Measurements from ENCODE around the gene PSORS1C2. TPM values are rescaled to one million over a fixed set of nuclear protein-coding genes. Genes with fewer than 3 reads are reported as not detected.

Gene PSORS1C2
- total and polyA plus RNA-seq, 2 donors (not counting 1 experiment from before 2014, with no cell fraction given) = not detected

- no peak overlapping the region for H3K4me3 ChIP-seq (replicated peaks in 1 of 4; ENCODE audit: control extremely low read depth in 1 of 4, insufficient read depth in 1 of 4, low read depth in 3 of 4, low read length in 4 of 4)
- no peaks in the 10 kb centered on the region for H4K20me1 ChIP-seq (ENCODE audit: control insufficient read depth, extremely low read depth, insufficient read depth, low read length)
- H3K27ac ChIP-seq (ENCODE audit: insufficient read depth, low read length) = no peak overlapping the region
- H3K79me2 ChIP-seq (ENCODE audit: control insufficient read depth, insufficient read depth, low read length) = no peaks in the 10 kb centered on the region
- peak overlapping the region; percentile 24 for H2AFZ ChIP-seq (ENCODE audit: low read length)
- H3K9me3 ChIP-seq (ENCODE audit: control insufficient read depth, insufficient read depth, low read depth, low read length) = no peaks in the 10 kb centered on the region
- H3K4me2 ChIP-seq (ENCODE audit: extremely low read depth, insufficient read depth, low read length) = no peak overlapping the region
- no peak overlapping the region for H3K9ac ChIP-seq (ENCODE audit: insufficient read depth, low read length)
- DNase-seq (ENCODE audit: low read depth in 2 of 2) = no peak
- H3K27me3 ChIP-seq (ENCODE audit: control insufficient read depth, insufficient read depth, low read length) = no peaks in the 10 kb centered on the region
- no peaks in the 10 kb centered on the region for H3K36me3 ChIP-seq (ENCODE audit: control insufficient read depth, insufficient read depth, low read length)
- H3K4me1 ChIP-seq (ENCODE audit: control insufficient read depth, extremely low read depth, insufficient read depth, low read length) = peaks cover 11% of the 10 kb centered on the region
- TF ChIP-seq CTCF (conservative IDR thresholded peaks at IDR 0.05 in 1 of 2, IDR thresholded peaks at IDR 0.05 in 1 of 2; ENCODE audit: low read depth in 1 of 2, low read length in 2 of 2) (no peak), EZH2 (IDR thresholded peaks at IDR 0.05; ENCODE audit: low read length, missing control alignments) (no peak)
Observed at GRCh38 chr6:31179042-31179386, 40.1 kb upstream of the PSORS1C2 start.

- Histone ChIP-seq H4K20me1 (ENCODE audit: control insufficient read depth, extremely low read depth, insufficient read depth, low read length) (no peaks in the 10 kb centered on the region), H3K9me3 (ENCODE audit: control insufficient read depth, insufficient read depth, low read depth, low read length) (no peaks in the 10 kb centered on the region), H3K9ac (ENCODE audit: insufficient read depth, low read length) (no peak overlapping the region), H3K36me3 (ENCODE audit: control insufficient read depth, insufficient read depth, low read length) (no peaks in the 10 kb centered on the region), H3K4me3 (replicated peaks in 1 of 4; ENCODE audit: control extremely low read depth in 1 of 4, insufficient read depth in 1 of 4, low read depth in 3 of 4, low read length in 4 of 4) (no peak overlapping the region), H3K4me2 (ENCODE audit: extremely low read depth, insufficient read depth, low read length) (no peak overlapping the region), H3K79me2 (ENCODE audit: control insufficient read depth, insufficient read depth, low read length) (no peaks in the 10 kb centered on the region), H3K27ac (ENCODE audit: insufficient read depth, low read length) (no peak overlapping the region), H3K27me3 (ENCODE audit: control insufficient read depth, insufficient read depth, low read length) (no peaks in the 10 kb centered on the region), H3K4me1 (ENCODE audit: control insufficient read depth, extremely low read depth, insufficient read depth, low read length) (peaks cover 11% of the 10 kb centered on the region), H2AFZ (ENCODE audit: low read length) (peak overlapping the region; percentile 24)
- no peak for DNase-seq (ENCODE audit: low read depth in 2 of 2)
- TF ChIP-seq CTCF (conservative IDR thresholded peaks at IDR 0.05 in 1 of 2, IDR thresholded peaks at IDR 0.05 in 1 of 2; ENCODE audit: low read depth in 1 of 2, low read length in 2 of 2) = no peak
- no peak for TF ChIP-seq EZH2 (IDR thresholded peaks at IDR 0.05; ENCODE audit: low read length, missing control alignments)
Observed at GRCh38 chr6:31178143-31179041, 39.5 kb upstream of the PSORS1C2 start.

GRCh38 chr6:31175971-31176370, 37.1 kb upstream of the PSORS1C2 start:
- no peaks in the 10 kb centered on the region for H3K36me3 ChIP-seq (ENCODE audit: control insufficient read depth, insufficient read depth, low read length)
- no peaks in the 10 kb centered on the region for H3K27me3 ChIP-seq (ENCODE audit: control insufficient read depth, insufficient read depth, low read length)
- H3K79me2 ChIP-seq (ENCODE audit: control insufficient read depth, insufficient read depth, low read length) = no peaks in the 10 kb centered on the region
- H3K4me3 ChIP-seq (replicated peaks in 1 of 4; ENCODE audit: control extremely low read depth in 1 of 4, insufficient read depth in 1 of 4, low read depth in 3 of 4, low read length in 4 of 4) = no peak overlapping the region
- peak overlapping the region; percentile 57 for H2AFZ ChIP-seq (ENCODE audit: low read length)
- H3K4me1 ChIP-seq (ENCODE audit: control insufficient read depth, extremely low read depth, insufficient read depth, low read length) = peaks cover 11% of the 10 kb centered on the region
- no peak for TF ChIP-seq EZH2 (IDR thresholded peaks at IDR 0.05; ENCODE audit: low read length, missing control alignments)
- TF ChIP-seq CTCF (conservative IDR thresholded peaks at IDR 0.05 in 1 of 2, IDR thresholded peaks at IDR 0.05 in 1 of 2; ENCODE audit: low read depth in 1 of 2, low read length in 2 of 2) = no peak
- peak overlapping the region; percentile 2 for H3K27ac ChIP-seq (ENCODE audit: insufficient read depth, low read length)
- H4K20me1 ChIP-seq (ENCODE audit: control insufficient read depth, extremely low read depth, insufficient read depth, low read length) = no peaks in the 10 kb centered on the region
- H3K4me2 ChIP-seq (ENCODE audit: extremely low read depth, insufficient read depth, low read length) = no peak overlapping the region
- no peaks in the 10 kb centered on the region for H3K9me3 ChIP-seq (ENCODE audit: control insufficient read depth, insufficient read depth, low read depth, low read length)
- no peak overlapping the region for H3K9ac ChIP-seq (ENCODE audit: insufficient read depth, low read length)
- peak; percentile 60 to 77 for DNase-seq (ENCODE audit: low read depth in 2 of 2)

All from fibroblast of lung (primary cell).